Vagina (tissue), 2 donors: ENCODE data around the gene RCAN1. TPM values are rescaled to one million over a fixed set of nuclear protein-coding genes. Genes with fewer than 3 reads are reported as not detected.

Experiments used
- DNase-seq, 2 donors: peaks; one replicate each; pipeline ENCODE4 v3.0.0-alpha.2; 2017; ENCODE audit errors: extremely low spot score in 2 of 2
- H3K27ac ChIP-seq: fragments of 200-600 bp; sonication (generic); one replicate; pipeline ENCODE4 v1.5.1; 2019
- H3K27me3 ChIP-seq: fragments of 200-600 bp; sonication (generic); one replicate; pipeline ENCODE4 v1.5.1; 2019
- H3K36me3 ChIP-seq, 2 donors: fragments of 200-600 bp; sonication (generic); one replicate each; pipeline ENCODE4 v1.5.1; 2017 to 2019
- H3K4me1 ChIP-seq: fragments of 200-600 bp; sonication (generic); one replicate; pipeline ENCODE4 v1.5.1; 2019
- H3K4me3 ChIP-seq, 2 donors: fragments of 200-600 bp; sonication (generic); 1 replicate in 1 of 2; 2 replicates in 1 of 2; pipeline ENCODE4 v1.5.1; 2016 to 2019
- H3K9me3 ChIP-seq: fragments of 200-600 bp; sonication (generic); one replicate; pipeline ENCODE4 v1.5.1; 2019
- CTCF ChIP-seq, 3 experiments: fragments of 450-650 bp in 2 of 3; fragments of 200-600 bp in 1 of 3; sonication (generic) in 1 of 3; IDR thresholded peaks; one replicate each; pipeline ENCODE4 v1.5.1; 2017 to 2019; ENCODE audit warnings: antibody characterized with exemption in 3 of 3, mild to moderate bottlenecking in 2 of 3, moderate library complexity in 2 of 3
- POLR2A ChIP-seq, 2 donors: fragments of 450-650 bp; IDR thresholded peaks; one replicate each; pipeline ENCODE4 v1.6.1; 2017; ENCODE audit warnings: antibody characterized with exemption in 2 of 2, mild to moderate bottlenecking in 2 of 2, moderate library complexity in 2 of 2
- POLR2AphosphoS5 ChIP-seq, 2 donors: sonication (generic); formaldehyde crosslinking; IDR thresholded peaks; one replicate each; pipeline ENCODE4 v1.9.0; 2017; ENCODE audit warnings: antibody characterized with exemption in 2 of 2, mild to moderate bottlenecking in 2 of 2, low read depth in 1 of 2; ENCODE audit not compliant: insufficient read depth in 1 of 2
- intact Hi-C: fragments of 100-400 bp; cut with DNase I; formaldehyde crosslinking; loops from one replicate; pipeline ENCODE4 v1.15.1; 2023
- total RNA-seq: library from RNA; depleted of rRNA; stranded (reverse); fragments of >200 nt; gene quantifications from one replicate; pipeline ENCODE4 v1.2.3, GENCODE V29; 2016

Gene RCAN1
- total RNA-seq, 1 donor from 2014 or later: 29.2 TPM

- H3K27ac ChIP-seq: peak overlapping the region; percentile 85
- H3K27me3 ChIP-seq: no peaks in the 10 kb centered on the region
- H3K36me3 ChIP-seq: no peaks in the 10 kb centered on the region
- no peaks in the 10 kb centered on the region for H3K9me3 ChIP-seq
- intact Hi-C loops: no loop called here
- peak overlapping the region; percentile 43 to 45 for H3K4me3 ChIP-seq
- peaks cover 46% of the 10 kb centered on the region for H3K4me1 ChIP-seq
- no peak for DNase-seq
- no peak for TF ChIP-seq POLR2A (IDR thresholded peaks at IDR 0.05)
- no peak for TF ChIP-seq POLR2AphosphoS5 (IDR thresholded peaks at IDR 0.05; ENCODE audit: insufficient read depth in 1 of 2, low read depth in 1 of 2)
- no peak for TF ChIP-seq CTCF (IDR thresholded peaks at IDR 0.05)
Observed at GRCh38 chr21:34526241-34526617, 88.7 kb downstream of the RCAN1 start.

- peak in 1 of 2 donors; percentile 43 for TF ChIP-seq POLR2AphosphoS5 (IDR thresholded peaks at IDR 0.05; ENCODE audit: insufficient read depth in 1 of 2, low read depth in 1 of 2)
- TF ChIP-seq CTCF (IDR thresholded peaks at IDR 0.05): no peak
- no peaks in the 10 kb centered on the region for H3K36me3 ChIP-seq
- DNase-seq: no peak
- H3K9me3 ChIP-seq: no peaks in the 10 kb centered on the region
- intact Hi-C loops: no loop called here
- H3K4me1 ChIP-seq: peaks cover 46% of the 10 kb centered on the region
- H3K4me3 ChIP-seq: peak overlapping the region; percentile 29 to 43
- no peaks in the 10 kb centered on the region for H3K27me3 ChIP-seq
- peak overlapping the region; percentile 85 for H3K27ac ChIP-seq
Observed at GRCh38 chr21:34524646-34525601, 90.0 kb downstream of the RCAN1 start.

GRCh38 chr21:34523019-34523555, 91.8 kb downstream of the RCAN1 start:
- Histone ChIP-seq H3K36me3 (peaks cover 0 to 6% of the 10 kb centered on the region in 2 donors), H3K27me3 (no peaks in the 10 kb centered on the region), H3K4me3 (no peak overlapping the region), H3K9me3 (no peaks in the 10 kb centered on the region), H3K27ac (no peak overlapping the region), H3K4me1 (peaks cover 46% of the 10 kb centered on the region)
- TF ChIP-seq POLR2A (IDR thresholded peaks at IDR 0.05) (no peak), POLR2AphosphoS5 (IDR thresholded peaks at IDR 0.05; ENCODE audit: insufficient read depth in 1 of 2, low read depth in 1 of 2) (no peak), CTCF (IDR thresholded peaks at IDR 0.05) (no peak)
- no peak for DNase-seq
- intact Hi-C loops: no loop called here

GRCh38 chr21:34522284-34522683, 92.6 kb downstream of the RCAN1 start:
- no peaks in the 10 kb centered on the region for H3K9me3 ChIP-seq
- H3K27me3 ChIP-seq: no peaks in the 10 kb centered on the region
- DNase-seq: no peak
- intact Hi-C loops: no loop called here
- H3K36me3 ChIP-seq: peaks cover 0 to 14% of the 10 kb centered on the region in 2 donors
- H3K4me3 ChIP-seq: no peak overlapping the region
- no peak overlapping the region for H3K27ac ChIP-seq
- TF ChIP-seq POLR2AphosphoS5 (IDR thresholded peaks at IDR 0.05; ENCODE audit: insufficient read depth in 1 of 2, low read depth in 1 of 2) (no peak), POLR2A (IDR thresholded peaks at IDR 0.05) (no peak), CTCF (IDR thresholded peaks at IDR 0.05) (no peak)
- peaks cover 41% of the 10 kb centered on the region for H3K4me1 ChIP-seq

- Histone ChIP-seq H3K4me1 (peaks cover 38% of the 10 kb centered on the region), H3K4me3 (no peak overlapping the region), H3K27me3 (no peaks in the 10 kb centered on the region), H3K9me3 (no peaks in the 10 kb centered on the region), H3K36me3 (peaks cover 0 to 19% of the 10 kb centered on the region in 2 donors), H3K27ac (no peak overlapping the region)
- intact Hi-C loops: no loop called here
- DNase-seq: no peak
- TF ChIP-seq POLR2AphosphoS5 (IDR thresholded peaks at IDR 0.05; ENCODE audit: insufficient read depth in 1 of 2, low read depth in 1 of 2) (no peak), POLR2A (IDR thresholded peaks at IDR 0.05) (no peak), CTCF (IDR thresholded peaks at IDR 0.05) (no peak)
Observed at GRCh38 chr21:34521561-34521960, 93.4 kb downstream of the RCAN1 start.
